ENCODE results near the gene ROBO1.

Gene ROBO1

DNA sequence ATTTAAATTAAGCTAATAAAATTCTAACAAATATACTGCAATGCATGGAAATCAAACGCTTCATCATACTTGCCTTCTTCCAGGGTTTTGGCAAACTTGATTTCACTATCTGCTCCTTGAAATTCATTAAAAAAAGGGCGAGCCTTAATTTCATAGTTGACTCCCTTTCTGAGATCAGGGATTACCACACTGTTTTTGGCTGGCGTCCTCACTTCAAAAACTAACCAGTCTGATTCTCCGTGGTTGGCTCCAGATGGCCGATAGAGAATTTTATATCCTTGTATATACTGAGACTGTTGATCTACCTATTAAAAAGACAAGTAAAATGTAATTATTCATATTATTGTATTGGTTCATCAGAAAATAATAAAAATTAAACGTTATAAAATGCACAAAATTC lies 1106.8 kb downstream of the ROBO1 start:
- DNase-seq: no peak

DNA sequence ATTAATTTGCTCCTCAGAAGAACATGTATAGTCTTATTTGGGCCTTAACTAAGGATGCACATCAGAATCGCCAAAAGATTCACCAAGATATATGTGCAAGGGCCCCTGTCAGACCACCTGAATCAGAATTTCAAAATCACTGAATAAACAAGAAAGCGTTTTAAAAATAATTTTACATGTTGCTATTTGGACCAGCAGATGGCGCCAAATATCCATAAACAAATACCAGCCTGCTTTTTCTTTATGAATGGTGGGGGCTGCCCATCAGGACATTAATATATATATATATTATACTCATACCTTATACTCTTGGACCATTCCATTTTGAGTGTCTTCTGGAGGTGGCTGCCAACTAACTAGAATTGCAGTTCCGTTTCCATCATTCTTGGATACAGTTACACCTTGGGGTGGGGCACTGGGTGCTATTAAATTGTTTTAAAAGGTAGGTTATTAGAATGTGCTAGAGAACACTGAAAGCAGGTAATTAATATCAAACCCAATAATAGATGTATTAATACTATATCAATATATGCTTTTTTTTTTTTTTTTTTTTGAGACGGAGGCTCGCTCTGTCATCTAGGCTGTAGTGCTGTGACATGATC lies 1108.3 kb downstream of the ROBO1 start:
- no peak for DNase-seq

GRCh38 chr3:78647726-78648125 lies 1120.1 kb downstream of the ROBO1 start:
- no peak for DNase-seq

- DNase-seq: no peak
Measured at GRCh38 chr3:78645628-78646310, 1122.0 kb downstream of the ROBO1 start.

DNA sequence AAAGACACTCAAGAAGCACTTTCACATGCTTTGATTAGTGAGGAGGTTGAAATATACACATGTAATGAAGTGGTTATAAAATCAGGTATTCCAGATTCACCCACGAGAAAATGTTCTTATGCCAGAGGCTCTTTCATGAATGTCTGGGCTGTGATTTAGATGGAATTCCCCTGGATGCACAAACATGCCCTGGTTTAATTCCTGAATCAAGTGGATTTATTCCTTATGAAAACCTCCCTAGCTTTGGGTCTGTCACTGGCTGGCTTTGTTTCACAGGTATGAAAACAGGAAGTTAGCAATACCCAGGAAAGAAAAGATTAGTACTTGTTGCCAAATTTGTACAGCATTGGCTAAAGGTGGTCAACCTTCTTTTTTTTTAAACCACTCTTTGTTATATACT lies 1123.0 kb downstream of the ROBO1 start:
- DNase-seq: no peak

- DNase-seq: no peak
Measured at GRCh38 chr3:78642226-78643035, 1125.4 kb downstream of the ROBO1 start.

DNA sequence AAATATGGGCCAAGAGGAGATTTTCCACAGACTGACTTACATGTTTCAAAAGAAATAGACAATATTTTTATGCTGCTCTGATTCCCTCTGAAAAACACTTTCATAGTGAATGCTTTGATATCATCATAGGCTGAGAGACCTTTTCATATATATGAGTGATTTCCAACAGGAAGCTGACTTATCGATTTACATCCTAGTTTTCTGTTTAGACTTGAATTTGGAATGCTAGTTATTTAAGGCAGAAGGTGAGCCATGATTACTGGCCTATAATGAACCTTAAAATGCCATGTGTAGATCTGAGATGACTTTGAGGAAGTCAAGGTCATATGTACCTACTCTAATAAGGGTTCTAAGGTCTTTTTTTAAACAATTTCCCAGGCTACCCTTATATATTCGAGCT lies 1126.1 kb downstream of the ROBO1 start:
- DNase-seq: no peak

GRCh38 chr3:78634316-78634715 lies 1133.5 kb downstream of the ROBO1 start:
- no peak for DNase-seq

DNA sequence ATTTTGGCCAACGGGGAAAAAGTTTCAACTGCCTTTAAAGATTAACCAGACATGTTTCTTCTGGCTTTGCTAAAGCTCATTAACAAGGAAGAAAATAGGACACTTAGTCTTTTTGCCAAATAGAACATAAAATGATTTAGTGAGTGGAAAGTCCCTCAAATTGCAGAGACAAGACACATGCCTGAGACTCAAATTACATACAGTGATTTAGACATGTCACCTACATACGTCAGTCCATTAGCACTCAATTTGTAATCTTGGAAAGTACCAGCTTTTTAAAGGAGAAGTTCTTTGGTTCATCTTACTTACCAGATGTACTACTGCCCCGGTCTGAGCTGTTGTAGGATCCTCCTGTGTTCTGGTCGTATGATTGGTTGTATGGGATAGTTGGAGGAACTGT lies 1134.2 kb downstream of the ROBO1 start:
- DNase-seq: no peak

DNA sequence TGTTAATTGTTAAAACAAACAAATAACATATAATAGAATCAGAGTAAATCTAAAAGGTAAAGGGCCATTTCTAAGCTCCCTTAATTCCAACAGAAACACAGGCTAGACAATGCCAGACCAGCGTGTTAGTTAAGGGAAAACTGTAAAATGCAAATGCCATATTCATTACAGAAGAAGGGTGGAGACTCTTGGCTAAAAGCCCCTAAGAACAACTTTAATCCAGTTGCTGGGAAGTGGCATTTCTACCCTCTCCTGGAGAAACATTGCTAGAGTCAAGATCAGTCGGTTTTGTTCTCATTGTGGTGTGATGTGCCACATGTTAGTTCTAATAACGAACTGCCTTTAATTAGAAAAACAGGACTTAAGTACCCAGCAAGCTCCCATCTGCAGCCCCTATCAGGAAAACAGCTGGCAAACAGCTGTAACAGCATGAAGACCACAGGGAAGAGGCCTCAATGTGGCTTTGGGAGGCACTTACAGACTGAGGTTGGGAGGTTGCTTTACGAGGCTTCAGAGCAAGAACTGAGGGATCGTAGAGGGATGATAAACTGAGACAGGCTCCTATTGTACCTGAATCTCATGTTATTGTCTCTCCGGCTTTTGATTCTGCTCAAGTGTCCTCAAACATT lies 1134.8 kb downstream of the ROBO1 start:
- no peak for DNase-seq

- no peak for DNase-seq
Measured at GRCh38 chr3:78629544-78629943, 1138.3 kb downstream of the ROBO1 start.

DNA sequence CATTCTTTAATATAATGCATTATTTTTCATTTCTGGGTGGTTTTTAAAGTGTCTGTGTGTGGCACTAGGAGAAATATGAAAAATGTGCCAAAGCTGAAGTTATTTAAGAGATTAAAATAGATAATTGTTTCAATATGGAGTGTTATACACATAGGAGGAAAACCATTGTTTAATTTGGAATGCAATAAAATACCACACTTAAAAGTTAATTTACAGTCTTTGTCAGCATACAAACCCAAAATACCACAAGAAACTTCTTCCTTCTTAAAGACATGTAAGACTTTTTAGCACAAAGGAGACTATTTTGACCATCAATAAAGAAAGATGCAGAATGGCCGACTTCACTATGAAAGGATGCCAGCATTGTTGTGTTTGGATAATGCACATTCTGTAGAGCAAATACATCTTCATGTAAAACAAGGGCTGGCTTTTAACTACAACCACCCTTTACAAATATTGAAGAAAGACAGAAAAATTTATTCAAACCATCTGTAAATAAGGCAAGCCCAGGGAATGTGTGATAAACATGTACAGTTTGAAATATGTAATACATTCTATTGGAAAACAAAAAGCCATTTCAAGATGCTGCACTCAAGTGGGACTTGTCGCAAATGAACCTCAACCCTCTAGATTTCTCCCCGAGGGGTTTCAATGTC lies 1146.6 kb downstream of the ROBO1 start:
- DNase-seq: no peak

DNA sequence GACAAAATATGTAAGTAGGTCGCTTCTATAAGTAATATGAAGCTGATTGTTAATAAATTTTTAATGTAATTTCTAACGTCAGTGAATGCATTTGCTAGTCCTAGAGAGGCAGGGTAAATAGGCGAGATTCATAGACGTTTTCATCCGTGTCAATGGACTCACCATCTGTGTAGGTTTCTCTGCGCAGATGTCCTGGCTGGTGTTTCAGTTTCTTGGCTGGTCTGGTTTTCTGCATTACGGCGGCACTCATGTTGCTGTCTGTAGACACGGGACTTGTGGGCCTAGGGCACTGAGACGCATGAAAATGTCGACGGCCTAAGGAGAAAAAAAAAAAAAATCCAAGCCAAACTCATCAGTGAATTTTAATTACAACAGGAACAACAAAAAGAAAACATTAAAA lies 1153.3 kb downstream of the ROBO1 start:
- no peak for DNase-seq

DNA sequence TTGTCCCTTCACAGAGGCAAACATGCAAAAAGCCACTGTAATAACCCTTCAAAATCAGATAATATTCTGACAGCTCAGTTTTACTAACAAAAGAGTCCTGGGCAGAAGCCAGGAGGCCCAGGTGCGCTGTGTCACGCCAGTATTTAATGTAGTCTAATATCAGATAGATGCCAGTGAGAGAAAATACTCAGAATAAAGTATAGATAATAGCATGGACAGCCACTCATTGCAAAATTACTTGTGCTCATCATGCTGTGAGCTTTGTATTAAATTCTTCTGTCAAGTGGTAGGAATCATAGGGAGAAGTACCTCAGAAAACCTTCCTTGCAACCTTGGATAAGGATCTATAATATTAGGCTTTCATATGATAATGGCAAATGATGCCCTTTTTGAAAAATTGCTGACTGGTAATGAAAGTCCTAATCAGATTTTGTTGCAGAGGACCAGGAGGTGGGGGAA lies 1154.3 kb downstream of the ROBO1 start:
- DNase-seq: no peak

- DNase-seq: no peak
Measured at GRCh38 chr3:78611278-78611677, 1156.5 kb downstream of the ROBO1 start.

- DNase-seq: no peak
Measured at GRCh38 chr3:78610462-78611125, 1157.2 kb downstream of the ROBO1 start.

GRCh38 chr3:78606756-78607155 lies 1161.0 kb downstream of the ROBO1 start:
- DNase-seq: no peak

GRCh38 chr3:78605178-78605577 lies 1162.6 kb downstream of the ROBO1 start:
- no peak for DNase-seq

DNA sequence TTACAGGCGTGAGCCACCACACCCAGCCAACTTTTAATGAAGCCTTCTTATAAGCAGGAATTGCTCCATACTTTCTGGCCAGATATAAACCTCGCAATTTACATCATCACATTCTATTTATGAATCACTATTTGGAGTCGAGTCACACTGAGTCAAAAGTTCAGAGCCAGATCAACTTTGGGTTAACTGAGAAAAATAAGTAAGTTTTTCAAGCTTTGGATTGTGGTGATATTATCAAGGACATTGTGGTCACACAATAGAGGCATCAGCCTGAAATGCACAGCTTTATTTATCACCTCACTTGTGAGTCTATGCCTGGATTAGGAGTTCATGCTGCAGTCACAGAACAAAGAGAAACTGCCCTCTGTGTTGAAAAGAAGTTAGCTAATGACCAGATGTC lies 1163.5 kb downstream of the ROBO1 start:
- DNase-seq: no peak

- no peak for DNase-seq
Measured at GRCh38 chr3:78601249-78601648, 1166.5 kb downstream of the ROBO1 start.

DNA sequence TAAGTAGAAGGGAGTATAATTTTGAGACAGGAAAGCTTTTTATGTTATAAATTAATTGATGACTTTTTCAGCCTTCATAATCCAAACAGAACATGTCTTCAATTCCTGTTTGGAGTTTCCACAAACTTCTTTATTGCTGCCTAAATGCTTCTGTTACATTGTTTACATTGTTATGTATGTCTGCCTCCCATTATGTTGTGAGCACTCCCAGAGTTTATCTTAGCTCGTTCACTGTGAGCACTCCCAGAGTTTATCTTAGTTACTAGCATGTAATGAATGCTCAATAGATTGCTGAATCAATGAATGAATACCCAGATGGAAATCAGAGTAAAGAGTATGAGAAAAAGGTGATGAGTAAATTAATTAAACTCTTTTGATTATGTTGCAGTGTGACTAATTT lies 1178.0 kb downstream of the ROBO1 start:
- no peak for DNase-seq

DNA sequence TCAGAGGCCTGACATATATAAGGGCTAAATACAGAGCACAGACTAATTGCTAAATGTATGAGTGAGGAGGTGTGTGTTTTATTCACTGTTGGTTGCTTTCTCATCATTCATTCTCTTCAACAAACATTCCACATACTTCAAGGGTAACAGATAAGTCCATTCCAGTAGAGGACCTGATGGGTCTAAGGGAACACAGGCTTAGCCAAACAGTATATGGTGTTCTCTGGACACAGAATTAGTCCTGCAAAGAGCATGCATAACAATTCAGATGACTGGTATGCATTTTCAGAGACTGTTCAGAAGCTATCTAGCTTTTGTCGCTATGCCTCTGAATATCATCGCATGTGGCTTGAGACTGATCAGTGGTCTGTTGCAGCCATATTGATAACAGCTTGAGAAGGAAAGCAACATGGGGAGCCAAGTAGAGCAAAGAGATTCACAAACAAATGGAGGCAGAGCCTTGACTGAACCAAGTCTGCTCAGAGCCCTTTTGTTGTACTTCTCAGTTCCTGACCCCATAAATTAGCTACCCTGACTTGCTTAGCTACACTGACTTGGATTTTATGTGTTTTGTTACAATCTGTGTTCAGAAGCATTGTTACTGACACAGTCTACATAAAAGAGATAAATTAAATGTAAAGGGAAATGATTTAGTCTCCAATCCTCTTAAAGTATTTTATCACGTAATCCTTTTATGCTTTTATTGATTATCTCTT lies 1178.7 kb downstream of the ROBO1 start:
- DNase-seq: no peak
